Naive thymus-derived CD4-positive, alpha-beta T cell (primary cell): ENCODE results near the gene PAX7. TPM values are rescaled to one million over a fixed set of nuclear protein-coding genes. Genes with fewer than 3 reads are reported as not detected.
"Not testable (repeated sequence)": the region's sequence is repeated elsewhere in the genome, so short reads cannot be mapped to it uniquely, and the experiment has no call there.

ENCODE experiments used
- ATAC-seq: fragments of 150-1000 bp; cut with Tn5 transposase; 2 replicates; pipeline ENCODE4 v1.10.0; 2021; ENCODE audit warnings: mild to moderate bottlenecking, moderate library complexity
- CTCF ChIA-PET: fragments of 350-600 bp; sonication (Branson Sonifier 250); formaldehyde crosslinking; loops from one replicate; lab custom pipeline; 2021; ENCODE audit warnings: antibody characterized with exemption; lab: Charles Lee
- POLR2A ChIA-PET: fragments of 350-600 bp; sonication (Branson Sonifier 250); formaldehyde crosslinking; loops from one replicate; lab custom pipeline; 2021; ENCODE audit warnings: antibody characterized with exemption, inconsistent platforms; lab: Charles Lee
- DNase-seq, 9 donors: peaks; one replicate each; pipeline versions ENCODE4 v3.0.0 to v3.0.0-alpha.2; 2020 to 2022; ENCODE audit warnings: mixed read lengths in 1 of 9
- H3K27ac ChIP-seq: one replicate; pipeline ENCODE4 v1.7.0; 2013; ENCODE audit warnings: mild to moderate bottlenecking, low read depth, low read length, moderate library complexity
- H3K27me3 ChIP-seq, 2 donors: one replicate each; pipeline ENCODE4 v1.7.0; 2013; ENCODE audit warnings: low read length in 2 of 2, mild to moderate bottlenecking in 2 of 2, moderate library complexity in 2 of 2; ENCODE audit not compliant: control insufficient read depth in 2 of 2, insufficient read depth in 2 of 2
- H3K36me3 ChIP-seq, 3 experiments: 1 replicate in 2 of 3; 2 replicates in 1 of 3; pipeline ENCODE4 v1.7.0; 2013; ENCODE audit warnings: low read length in 3 of 3, mild to moderate bottlenecking in 3 of 3, moderate library complexity in 1 of 3; ENCODE audit not compliant: insufficient read depth in 3 of 3, control insufficient read depth in 2 of 3
- H3K4me1 ChIP-seq, 2 donors: one replicate each; pipeline ENCODE4 v1.7.0; 2013; ENCODE audit warnings: low read length in 2 of 2, mild to moderate bottlenecking in 2 of 2, moderate library complexity in 1 of 2; ENCODE audit not compliant: control insufficient read depth in 2 of 2, insufficient read depth in 2 of 2
- H3K4me3 ChIP-seq: 2 replicates; pipeline ENCODE4 v1.7.0; 2013; ENCODE audit warnings: mild to moderate bottlenecking, low read length
- H3K9me3 ChIP-seq, 3 experiments: 1 replicate in 2 of 3; 2 replicates in 1 of 3; pipeline ENCODE4 v1.7.0; 2013; ENCODE audit warnings: low read length in 3 of 3; ENCODE audit not compliant: control insufficient read depth in 2 of 3
- H3K27ac Mint-ChIP-seq, 9 donors: one replicate each; pipeline ENCODE4 v1.8.0; 2020 to 2022; ENCODE audit warnings: mixed read lengths in 9 of 9, mild to moderate bottlenecking in 8 of 9, moderate library complexity in 5 of 9, inconsistent platforms in 2 of 9
- H3K27me3 Mint-ChIP-seq, 5 donors: one replicate each; pipeline ENCODE4 v1.8.0; 2021 to 2022; ENCODE audit warnings: mixed read lengths in 5 of 5, mild to moderate bottlenecking in 1 of 5
- H3K36me3 Mint-ChIP-seq, 5 donors: one replicate each; pipeline ENCODE4 v1.8.0; 2020 to 2022; ENCODE audit warnings: mixed read lengths in 5 of 5, mild to moderate bottlenecking in 3 of 5, inconsistent platforms in 1 of 5
- H3K4me1 Mint-ChIP-seq, 7 donors: one replicate each; pipeline ENCODE4 v1.8.0; 2020 to 2022; ENCODE audit warnings: mixed read lengths in 7 of 7, mild to moderate bottlenecking in 3 of 7, inconsistent platforms in 1 of 7
- H3K4me3 Mint-ChIP-seq, 10 donors: one replicate each; pipeline ENCODE4 v1.8.0; 2020 to 2022; ENCODE audit warnings: mild to moderate bottlenecking in 10 of 10, mixed read lengths in 10 of 10, moderate library complexity in 6 of 10, inconsistent platforms in 2 of 10
- H3K9me3 Mint-ChIP-seq, 11 donors: one replicate each; pipeline ENCODE4 v1.8.0; 2020 to 2022; ENCODE audit warnings: mixed read lengths in 11 of 11, mild to moderate bottlenecking in 4 of 11, inconsistent platforms in 1 of 11, moderate library complexity in 1 of 11
- intact Hi-C, 2 donors: fragments of 100-400 bp; cut with micrococcal nuclease; formaldehyde crosslinking; loops; one replicate each; pipeline ENCODE4 v1.15.1; 2023
- polyA plus RNA-seq, 2 donors: library from polyadenylated mRNA; unstranded; fragments of 300-500 nt; fragmentation: Illumina TruSeq; gene quantifications; one replicate each; pipeline ENCODE4 v1.2.3, GENCODE V29; 2021
- total RNA-seq, 6 experiments: library from RNA in 5 of 6; stranded (reverse) in 5 of 6; gene quantifications; 1 replicate in 5 of 6; 2 replicates in 1 of 6; pipeline ENCODE4 v1.2.3 and lab custom pipeline; 2021 to 2026

Gene PAX7
- total and polyA plus RNA-seq, 7 experiments from 2014 or later = not detected

GRCh38 chr1:18691648-18692047, 61.0 kb downstream of the PAX7 start:
- no peak overlapping the region for H3K27ac ChIP-seq
- H3K4me3 ChIP-seq = no peak overlapping the region
- Mint-ChIP-seq H3K4me3 (no peak overlapping the region), H3K27ac (no peak overlapping the region), H3K4me1 (peaks cover 0 to 2% (median 0%) of the 10 kb centered on the region in 7 donors), H3K36me3 (no peaks in the 10 kb centered on the region), H3K9me3 (no peaks in the 10 kb centered on the region), H3K27me3 (peaks cover 7 to 49% (median 35%) of the 10 kb centered on the region in 5 donors)
- CTCF ChIA-PET = no interaction called here
- ATAC-seq = no peak
- intact Hi-C loops = no loop called here
- no peak for DNase-seq
- H3K27me3 ChIP-seq = no peaks in the 10 kb centered on the region
- POLR2A ChIA-PET = no interaction called here
- no peaks in the 10 kb centered on the region for H3K9me3 ChIP-seq
- no peaks in the 10 kb centered on the region for H3K36me3 ChIP-seq
- H3K4me1 ChIP-seq = no peaks in the 10 kb centered on the region

DNA sequence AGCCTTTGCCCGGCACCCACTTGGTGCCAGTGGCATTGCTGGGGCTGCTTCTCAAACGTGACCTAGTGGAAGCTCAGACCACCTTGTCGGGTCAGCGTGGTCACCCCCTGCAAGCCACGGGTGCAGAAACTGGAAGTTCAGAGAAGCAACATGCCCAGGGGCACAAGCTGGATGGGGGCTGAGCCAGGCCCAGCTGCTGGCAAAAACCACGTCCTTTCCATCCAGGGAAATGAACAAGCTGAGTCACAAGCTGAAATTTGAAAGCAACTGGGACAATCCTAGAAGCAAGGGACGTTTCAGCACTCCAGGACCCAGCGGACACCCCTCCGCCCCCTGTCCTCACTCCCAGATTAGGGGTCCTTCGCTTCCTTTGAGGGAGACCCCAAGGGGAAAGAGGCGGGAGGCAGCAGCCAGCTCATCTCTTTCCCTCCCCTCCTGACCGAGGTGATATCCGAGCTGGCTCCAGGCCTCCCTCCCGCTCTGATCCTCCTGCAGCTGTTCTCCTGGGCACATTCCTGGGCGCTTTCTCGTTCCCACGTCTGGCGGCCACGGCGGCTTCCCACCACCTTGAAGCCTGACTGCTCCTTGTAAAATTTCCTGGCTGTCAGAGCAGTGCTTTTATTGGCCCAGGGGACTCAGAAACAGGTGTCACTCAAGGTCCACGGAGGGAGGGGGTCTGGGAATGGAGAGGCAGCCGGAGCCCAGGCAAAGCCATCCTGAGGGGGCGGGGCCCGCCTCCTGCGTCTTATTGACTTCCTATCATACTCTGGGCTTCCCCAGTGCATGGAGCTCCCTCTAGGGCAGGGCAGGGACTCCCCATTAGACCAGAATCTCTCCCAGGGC, 62.8 kb downstream of the PAX7 start:
- Mint-ChIP-seq H3K4me3 (no peak overlapping the region), H3K27ac (no peak overlapping the region), H3K9me3 (peaks cover 0 to 1% (median 0%) of the 10 kb centered on the region in 11 donors), H3K27me3 (peaks cover 18 to 66% (median 47%) of the 10 kb centered on the region in 5 donors), H3K4me1 (peaks cover 0 to 2% (median 0%) of the 10 kb centered on the region in 7 donors), H3K36me3 (no peaks in the 10 kb centered on the region)
- ChIA-PET CTCF (no interaction called here), POLR2A (no interaction called here)
- Histone ChIP-seq H3K27me3 (no peaks in the 10 kb centered on the region), H3K9me3 (no peaks in the 10 kb centered on the region), H3K4me3 (no peak overlapping the region), H3K36me3 (no peaks in the 10 kb centered on the region), H3K27ac (no peak overlapping the region), H3K4me1 (no peaks in the 10 kb centered on the region)
- intact Hi-C loops = no loop called here
- DNase-seq = no peak
- no peak for ATAC-seq

DNA sequence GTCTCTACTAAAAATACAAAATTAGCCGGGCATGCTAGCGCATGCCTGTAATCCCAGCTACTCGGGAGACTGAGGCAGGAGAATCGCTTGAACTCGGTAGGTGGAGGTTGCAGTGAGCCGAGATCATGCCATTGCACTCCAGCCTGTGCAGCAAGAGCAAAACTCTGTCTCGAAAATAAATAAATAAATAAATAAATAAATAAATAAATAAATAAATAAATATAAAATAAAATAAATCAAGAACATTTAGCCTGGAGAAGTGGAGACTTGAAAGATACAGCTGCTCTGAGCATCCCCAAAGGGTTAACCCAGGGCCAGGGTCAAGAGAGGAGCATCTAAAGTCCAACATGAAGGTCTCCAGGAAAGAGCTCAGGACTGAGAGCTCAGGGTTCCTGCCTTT, 63.6 kb downstream of the PAX7 start:
- H3K9me3 Mint-ChIP-seq, H3K36me3 ChIP-seq, POLR2A ChIA-PET, H3K4me3 ChIP-seq, ATAC-seq, H3K4me3 Mint-ChIP-seq, H3K9me3 ChIP-seq, DNase-seq, H3K4me1 ChIP-seq, H3K4me1 Mint-ChIP-seq, H3K27me3 ChIP-seq, H3K36me3 Mint-ChIP-seq, H3K27ac Mint-ChIP-seq, intact Hi-C loops, H3K27ac ChIP-seq: not testable (repeated sequence)
- H3K27me3 Mint-ChIP-seq = peaks cover 20 to 73% (median 51%) of the 10 kb centered on the region in 5 donors
- CTCF ChIA-PET = interaction anchor here (0.7 kb wide), 1 partner anchor 96 kb away, joined by 3 read pairs; no protein-coding TSS in a partner anchor

DNA sequence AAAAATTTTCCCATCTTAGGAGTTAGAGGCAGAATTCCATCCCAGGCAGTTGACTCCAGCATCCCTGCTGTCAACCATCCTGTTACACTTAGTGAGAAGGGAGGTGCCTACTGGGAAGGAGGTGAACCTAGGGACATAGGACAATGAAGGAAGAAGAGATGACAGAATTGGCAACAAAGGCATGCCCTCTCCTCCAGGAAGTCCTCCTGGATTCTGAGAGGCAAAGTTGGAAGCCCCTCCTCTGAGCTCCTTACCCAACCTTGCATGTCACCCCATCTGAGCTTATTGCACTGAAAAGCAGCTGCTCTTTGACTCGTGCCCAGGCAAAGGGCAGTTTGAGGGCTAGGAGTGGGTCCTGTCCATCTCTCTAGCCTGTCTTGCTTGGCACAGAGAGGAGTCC, 66.9 kb downstream of the PAX7 start:
- peaks cover 20 to 65% (median 45%) of the 10 kb centered on the region in 5 donors for H3K27me3 Mint-ChIP-seq
- POLR2A ChIA-PET = no interaction called here

GRCh38 chr1:18700530-18700929, 69.9 kb downstream of the PAX7 start:
- no peak overlapping the region for H3K4me3 Mint-ChIP-seq
- H3K4me1 Mint-ChIP-seq = no peaks in the 10 kb centered on the region
- ATAC-seq (no peak), DNase-seq (no peak)
- Histone ChIP-seq H3K36me3 (no peaks in the 10 kb centered on the region), H3K4me3 (no peak overlapping the region), H3K9me3 (no peaks in the 10 kb centered on the region), H3K27ac (no peak overlapping the region), H3K27me3 (no peaks in the 10 kb centered on the region), H3K4me1 (no peaks in the 10 kb centered on the region)
- H3K36me3 Mint-ChIP-seq = no peaks in the 10 kb centered on the region
- ChIA-PET CTCF (no interaction called here), POLR2A (no interaction called here)
- intact Hi-C loops = no loop called here
- H3K27me3 Mint-ChIP-seq = peaks cover 23 to 58% (median 46%) of the 10 kb centered on the region in 5 donors
- peaks cover 0 to 2% (median 0%) of the 10 kb centered on the region in 11 donors for H3K9me3 Mint-ChIP-seq
- no peak overlapping the region for H3K27ac Mint-ChIP-seq

More for the DNA sequence above, 66.9 kb downstream of the PAX7 start:
- ATAC-seq = no peak
- no peaks in the 10 kb centered on the region for H3K4me1 ChIP-seq
- no peak overlapping the region for H3K27ac ChIP-seq
- Mint-ChIP-seq H3K4me1 (no peaks in the 10 kb centered on the region), H3K9me3 (peaks cover 0 to 2% (median 0%) of the 10 kb centered on the region in 11 donors), H3K4me3 (no peak overlapping the region), H3K27ac (no peak overlapping the region), H3K36me3 (no peaks in the 10 kb centered on the region)
- intact Hi-C loops = no loop called here
- CTCF ChIA-PET = interaction anchor here (1.7 kb wide), 1 partner anchor 16 kb away, joined by 4 read pairs; no protein-coding TSS in a partner anchor
- H3K27me3 ChIP-seq = no peaks in the 10 kb centered on the region
- no peaks in the 10 kb centered on the region for H3K9me3 ChIP-seq
- H3K4me3 ChIP-seq = no peak overlapping the region
- DNase-seq = no peak
- no peaks in the 10 kb centered on the region for H3K36me3 ChIP-seq

- Mint-ChIP-seq H3K9me3 (peaks cover 0 to 2% (median 0%) of the 10 kb centered on the region in 11 donors), H3K4me1 (peaks cover 0 to 3% (median 0%) of the 10 kb centered on the region in 7 donors), H3K27me3 (peaks cover 25 to 56% (median 46%) of the 10 kb centered on the region in 5 donors), H3K27ac (no peak overlapping the region), H3K4me3 (no peak overlapping the region), H3K36me3 (no peaks in the 10 kb centered on the region)
- Histone ChIP-seq H3K27me3 (no peaks in the 10 kb centered on the region), H3K4me3 (no peak overlapping the region), H3K4me1 (no peaks in the 10 kb centered on the region), H3K36me3 (no peaks in the 10 kb centered on the region), H3K9me3 (no peaks in the 10 kb centered on the region), H3K27ac (no peak overlapping the region)
- ChIA-PET POLR2A (no interaction called here), CTCF (no interaction called here)
- no peak for DNase-seq
- no peak for ATAC-seq
- intact Hi-C loops = no loop called here
Measured at GRCh38 chr1:18701183-18701582, 70.5 kb downstream of the PAX7 start.
